ENCODE measurements around the gene RAET1G. TPM values are rescaled to one million over a fixed set of nuclear protein-coding genes. Genes with fewer than 3 reads are reported as not detected.
"Not testable (repeated sequence)": the region's sequence is repeated elsewhere in the genome, so short reads cannot be mapped to it uniquely, and the experiment has no call there.

Gene RAET1G
- total and polyA plus RNA-seq, 9 of the 15 experiments (the other 6 are each of a cell fraction or from before 2014, with no cell fraction given): 0.11 TPM; not detected in 8

DNA sequence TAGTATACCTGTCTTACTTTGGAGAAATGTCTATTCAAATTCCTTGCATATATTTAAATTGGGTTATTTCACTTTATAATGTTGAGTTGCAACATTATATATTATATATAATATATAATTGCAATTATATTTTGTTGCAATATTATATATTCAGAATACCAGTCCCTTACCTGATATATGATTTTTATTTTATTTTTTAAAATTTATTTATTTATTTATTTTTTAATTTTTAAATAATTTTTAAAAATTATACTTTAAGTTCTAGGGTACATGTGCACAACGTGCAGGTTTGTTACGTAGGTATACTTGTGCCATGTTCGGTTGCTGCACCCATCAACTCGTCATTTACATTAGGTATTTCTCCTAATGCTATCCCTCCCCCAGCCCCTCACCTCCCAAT lies 4.1 kb upstream of the RAET1G start:
- H3K9me1 ChIP-seq (ENCODE audit: control insufficient read depth, insufficient read depth, low read length); H3K27ac ChIP-seq (ENCODE audit: extremely low read depth, low read depth, low read length); H3K9me3 ChIP-seq (replicated peaks; ENCODE audit: control insufficient read depth, insufficient read depth, low read depth, low read length); H3K36me3 ChIP-seq (ENCODE audit: control insufficient read depth, insufficient read depth, low read length); H4K20me1 ChIP-seq (replicated peaks; ENCODE audit: control insufficient read depth, insufficient read depth, low read length); BruUV-seq (replicated peaks); FAIRE-seq; H3K4me2 ChIP-seq (ENCODE audit: insufficient read depth, low read length); H2AFZ ChIP-seq (ENCODE audit: low read depth, low read length); H3K4me3 ChIP-seq; ATAC-seq; H3K9ac ChIP-seq (ENCODE audit: insufficient read depth in 1 of 2, low read depth in 2 of 2, low read length in 2 of 2); DNase-seq (ENCODE audit: extremely low read depth in 1 of 4, low spot score in 3 of 4); H3K79me2 ChIP-seq (ENCODE audit: control insufficient read depth, insufficient read depth, low read length): not testable (repeated sequence)
- ChIA-PET CTCF (ENCODE audit: low intra/inter-chr PET ratio) (interaction anchor here (0.5 to 2.9 kb wide), 5 partner anchors 86 to 898 kb away, joined by 4 to 23 read pairs (median 8); partner anchors contain the start of gene GINM1), POLR2A (interaction anchor here (0.6 kb wide), 1 partner anchor 502 kb away, joined by 3 read pairs; no protein-coding TSS in a partner anchor)
- H3K27me3 ChIP-seq (ENCODE audit: control insufficient read depth in 2 of 2, insufficient read depth in 2 of 2, low read length in 2 of 2): peaks cover 23 to 48% of the 10 kb centered on the region in 2 experiments
- intact Hi-C loops (cut with micrococcal nuclease): loop anchor here (5.0 kb wide), 3 partner anchors 205 to 900 kb away; partner anchors contain the start of gene GINM1
- WGBS (ENCODE audit: insufficient coverage, low coverage, missing lambda C conversion rate): 8% methylated on average over 4 of the region's 4 CpGs
- H3K4me1 ChIP-seq (replicated peaks in 1 of 2; ENCODE audit: control insufficient read depth in 2 of 2, insufficient read depth in 2 of 2, low read length in 2 of 2): peaks cover 0 to 26% of the 10 kb centered on the region in 2 experiments; a peak in 3 of 5 replicates
- in situ Hi-C loops (cut with MboI): loop anchor here (10.0 kb wide), 1 partner anchor 202 kb away; no protein-coding TSS in a partner anchor

GRCh38 chr6:149925974-149926777 lies 3.3 kb upstream of the RAET1G start:
- Histone ChIP-seq H3K4me2 (ENCODE audit: insufficient read depth, low read length) (peak overlapping the region; percentile 80), H3K9ac (ENCODE audit: insufficient read depth in 1 of 2, low read depth in 2 of 2, low read length in 2 of 2) (peak overlapping the region; percentile 50 to 89; a peak in 3 of 4 replicates), H3K27ac (ENCODE audit: extremely low read depth, low read depth, low read length) (no peak overlapping the region), H3K79me2 (ENCODE audit: control insufficient read depth, insufficient read depth, low read length) (no peaks in the 10 kb centered on the region), H3K36me3 (ENCODE audit: control insufficient read depth, insufficient read depth, low read length) (no peaks in the 10 kb centered on the region), H3K4me1 (replicated peaks in 1 of 2; ENCODE audit: control insufficient read depth in 2 of 2, insufficient read depth in 2 of 2, low read length in 2 of 2) (peaks cover 0 to 26% of the 10 kb centered on the region in 2 experiments; a peak in 3 of 5 replicates), H3K9me3 (replicated peaks; ENCODE audit: control insufficient read depth, insufficient read depth, low read depth, low read length) (no peaks in the 10 kb centered on the region), H4K20me1 (replicated peaks; ENCODE audit: control insufficient read depth, insufficient read depth, low read length) (no peaks in the 10 kb centered on the region), H3K27me3 (ENCODE audit: control insufficient read depth in 2 of 2, insufficient read depth in 2 of 2, low read length in 2 of 2) (peaks cover 21 to 52% of the 10 kb centered on the region in 2 experiments), H2AFZ (ENCODE audit: low read depth, low read length) (peak overlapping the region; percentile 93), H3K9me1 (ENCODE audit: control insufficient read depth, insufficient read depth, low read length) (no peaks in the 10 kb centered on the region), H3K4me3 (peak overlapping the region; percentile 30)
- in situ Hi-C loops (cut with MboI) (loop anchor here (10.0 kb wide), 1 partner anchor 201 kb away; no protein-coding TSS in a partner anchor), intact Hi-C loops (cut with micrococcal nuclease) (loop anchor here (1.0 to 5.0 kb wide), 5 partner anchors 86 to 899 kb away; partner anchors contain the start of gene GINM1)
- ChIA-PET CTCF (ENCODE audit: low intra/inter-chr PET ratio) (interaction anchor here (0.5 to 2.9 kb wide), 11 partner anchors 13 to 897 kb away, joined by 3 to 23 read pairs (median 4); partner anchors contain the start of gene GINM1), POLR2A (interaction anchor here (0.6 to 1.0 kb wide), 2 partner anchors 15 to 501 kb away, joined by 3 read pairs; no protein-coding TSS in a partner anchor)
- ATAC-seq: peak; percentile 97
- BruUV-seq (replicated peaks): no TSS peak
- 5% methylated on average over 31 of the region's 31 CpGs for WGBS (ENCODE audit: insufficient coverage, low coverage, missing lambda C conversion rate)
- peak; percentile 94 for FAIRE-seq
- peak; percentile 75 to 91 (median 82) for DNase-seq (ENCODE audit: extremely low read depth in 1 of 4, low spot score in 3 of 4)
- TF ChIP-seq ZNF830 (CRISPR knock-in tag; IDR thresholded peaks at IDR 0.05) (no peak), RERE (CRISPR knock-in tag; IDR thresholded peaks at IDR 0.05; ENCODE audit: borderline replicate concordance) (no peak), TEAD1 (CRISPR knock-in tag; IDR thresholded peaks at IDR 0.05) (peak; percentile 45 to 83; a peak in 1 of 4 replicates), PHF8 (IDR thresholded peaks at IDR 0.05; ENCODE audit: borderline replicate concordance, low read length) (peak; percentile 28; the same call in 1 of the 2 replicates)
